Measurements from ENCODE around the gene IL23A. TPM values are rescaled to one million over a fixed set of nuclear protein-coding genes. Genes with fewer than 3 reads are reported as not detected.

The IL23A gene
- not detected for total RNA-seq

GRCh38 chr12:56338308-56339157 is at the start of gene IL23A:
Gene IL23A, plus strand, starts transcription at chr12:56338884. Its CDS starts 161 bp downstream, at chr12:56339045.
- no peak for ATAC-seq
- no peak for DNase-seq (ENCODE audit: low spot score)
- intact Hi-C loops (cut with DNase I) = no loop called here

GRCh38 chr12:56293795-56294194 is 44.9 kb upstream of the IL23A start:
- ATAC-seq = no peak
- no peak for DNase-seq (ENCODE audit: low spot score)
- intact Hi-C loops (cut with DNase I) = no loop called here

GRCh38 chr12:56296295-56296694 is 42.4 kb upstream of the IL23A start:
- intact Hi-C loops (cut with DNase I) = no loop called here
- DNase-seq (ENCODE audit: low spot score) (no peak), ATAC-seq (no peak)

- DNase-seq (ENCODE audit: low spot score) (no peak), ATAC-seq (no peak)
- intact Hi-C loops (cut with DNase I) = no loop called here
These were observed 41.3 kb upstream of the IL23A start for GRCh38 chr12:56297400-56297799.

GRCh38 chr12:56298828-56299227 is 39.9 kb upstream of the IL23A start:
- intact Hi-C loops (cut with DNase I) = no loop called here
- ATAC-seq (no peak), DNase-seq (ENCODE audit: low spot score) (no peak)

- intact Hi-C loops (cut with DNase I) = no loop called here
These were observed 39.3 kb upstream of the IL23A start for GRCh38 chr12:56299308-56299852.

GRCh38 chr12:56299853-56300643 is 38.6 kb upstream of the IL23A start, which contains the start of gene CS:
Gene CS, minus strand, starts transcription at chr12:56300330. Its CDS starts 129 bp downstream, at chr12:56300201.
- DNase-seq (ENCODE audit: low spot score) = peak; percentile 99
- ATAC-seq = peak; percentile 99
- intact Hi-C loops (cut with DNase I) = no loop called here

More at GRCh38 chr12:56299308-56299852, 39.3 kb upstream of the IL23A start:
- DNase-seq (ENCODE audit: low spot score) = no peak
- peak; percentile 14 for ATAC-seq

- intact Hi-C loops (cut with DNase I) = no loop called here
- DNase-seq (ENCODE audit: low spot score) (no peak), ATAC-seq (peak; percentile 41)
These were observed 37.8 kb upstream of the IL23A start for GRCh38 chr12:56300644-56301464.

GRCh38 chr12:56304276-56304675 is 34.4 kb upstream of the IL23A start:
- ATAC-seq (no peak), DNase-seq (ENCODE audit: low spot score) (no peak)
- intact Hi-C loops (cut with DNase I) = no loop called here

- intact Hi-C loops (cut with DNase I) = no loop called here
- DNase-seq (ENCODE audit: low spot score) = no peak
These were observed 33.7 kb upstream of the IL23A start for GRCh38 chr12:56304872-56305590.

GRCh38 chr12:56307221-56307965 is 31.3 kb upstream of the IL23A start:
- intact Hi-C loops (cut with DNase I) = no loop called here
- no peak for DNase-seq (ENCODE audit: low spot score)
- ATAC-seq = no peak

More at GRCh38 chr12:56304872-56305590, 33.7 kb upstream of the IL23A start:
- no peak for ATAC-seq

GRCh38 chr12:56308714-56309113 is 30.0 kb upstream of the IL23A start:
- no peak for DNase-seq (ENCODE audit: low spot score)
- intact Hi-C loops (cut with DNase I) = no loop called here
- no peak for ATAC-seq

- intact Hi-C loops (cut with DNase I) = no loop called here
- no peak for DNase-seq (ENCODE audit: low spot score)
- ATAC-seq = no peak
These were observed 27.7 kb upstream of the IL23A start for GRCh38 chr12:56311003-56311402.

GRCh38 chr12:56315249-56315621 is 23.4 kb upstream of the IL23A start:
- ATAC-seq = no peak
- intact Hi-C loops (cut with DNase I) = no loop called here

GRCh38 chr12:56315622-56316473 is 22.8 kb upstream of the IL23A start, which contains the start of gene CNPY2:
Gene CNPY2, minus strand, starts transcription at chr12:56315988. Its CDS starts 771 bp downstream, at chr12:56315217.
- ATAC-seq = peak; percentile 97
- DNase-seq (ENCODE audit: low spot score) = peak; percentile 96
- intact Hi-C loops (cut with DNase I) = no loop called here

More at GRCh38 chr12:56315249-56315621, 23.4 kb upstream of the IL23A start:
- peak; percentile 62 for DNase-seq (ENCODE audit: low spot score)

- ATAC-seq = no peak
- DNase-seq (ENCODE audit: low spot score) = no peak
- intact Hi-C loops (cut with DNase I) = no loop called here
These were observed 21.0 kb upstream of the IL23A start for GRCh38 chr12:56317675-56318074.

- intact Hi-C loops (cut with DNase I) = no loop called here
- no peak for DNase-seq (ENCODE audit: low spot score)
- no peak for ATAC-seq
These were observed 17.7 kb upstream of the IL23A start for GRCh38 chr12:56321027-56321426.

Measured in sciatic nerve (tissue), 2 donors.